ENCODE results near the gene AMFR.

The AMFR gene

GRCh38 chr16:56347166-56347565 lies 78.2 kb downstream of the AMFR start:
- DNase-seq (ENCODE audit: low read depth) = no peak

GRCh38 chr16:56346131-56346890 lies 79.0 kb downstream of the AMFR start:
- DNase-seq (ENCODE audit: low read depth) = no peak

GRCh38 chr16:56345406-56346050 lies 79.8 kb downstream of the AMFR start:
- no peak for DNase-seq (ENCODE audit: low read depth)

- DNase-seq (ENCODE audit: low read depth) = no peak
Observed at GRCh38 chr16:56344518-56345405, 80.6 kb downstream of the AMFR start.

- no peak for DNase-seq (ENCODE audit: low read depth)
Observed at GRCh38 chr16:56343661-56344517, 81.5 kb downstream of the AMFR start.

- no peak for DNase-seq (ENCODE audit: low read depth)
Observed at GRCh38 chr16:56341656-56342399, 83.5 kb downstream of the AMFR start.

- DNase-seq (ENCODE audit: low read depth) = no peak
Observed at GRCh38 chr16:56340864-56341365, 84.4 kb downstream of the AMFR start.

- no peak for DNase-seq (ENCODE audit: low read depth)
Observed at GRCh38 chr16:56340416-56340815, 84.9 kb downstream of the AMFR start.

- DNase-seq (ENCODE audit: low read depth) = no peak
Observed at GRCh38 chr16:56339431-56340195, 85.7 kb downstream of the AMFR start.

- no peak for DNase-seq (ENCODE audit: low read depth)
Observed at GRCh38 chr16:56338566-56339318, 86.6 kb downstream of the AMFR start.

- DNase-seq (ENCODE audit: low read depth) = no peak
Observed at GRCh38 chr16:56337858-56338325, 87.5 kb downstream of the AMFR start.

- DNase-seq (ENCODE audit: low read depth) = no peak
Observed at GRCh38 chr16:56337131-56337857, 88.1 kb downstream of the AMFR start.

GRCh38 chr16:56336711-56337110 lies 88.6 kb downstream of the AMFR start:
- no peak for DNase-seq (ENCODE audit: low read depth)

GRCh38 chr16:56336071-56336688 lies 89.2 kb downstream of the AMFR start:
- no peak for DNase-seq (ENCODE audit: low read depth)

- DNase-seq (ENCODE audit: low read depth) = no peak
Observed at GRCh38 chr16:56334761-56335160, 90.6 kb downstream of the AMFR start.

- DNase-seq (ENCODE audit: low read depth) = no peak
Observed at GRCh38 chr16:56332464-56333079, 92.8 kb downstream of the AMFR start.

- DNase-seq (ENCODE audit: low read depth) = no peak
Observed at GRCh38 chr16:56331915-56332314, 93.4 kb downstream of the AMFR start.

GRCh38 chr16:56331399-56331798 lies 93.9 kb downstream of the AMFR start:
- no peak for DNase-seq (ENCODE audit: low read depth)

All from activated gamma-delta T cell treated with anti-CD3 and anti-CD28 coated beads, Interleukin-2, amount 50 U/mL, for 16 hours (primary cell).